Tibial artery (tissue), 4 donors: ENCODE results near the gene PTPRJ.
"Not testable (repeated sequence)": the region's sequence is repeated elsewhere in the genome, so short reads cannot be mapped to it uniquely, and the experiment has no call there.

Source experiments
- DNase-seq, 2 donors: peaks; one replicate each; pipeline ENCODE4 v3.0.0-alpha.2; 2019
- H3K27ac ChIP-seq, 2 donors: fragments of 200-600 bp; sonication (generic) in 1 of 2; 1 replicate in 1 of 2; 2 replicates in 1 of 2; pipeline ENCODE4 v1.5.1; 2018 to 2019; ENCODE audit warnings: mild to moderate bottlenecking in 1 of 2
- H3K27me3 ChIP-seq, 2 donors: fragments of 200-600 bp; sonication (generic) in 1 of 2; one replicate each; pipeline versions ENCODE4 v1.5.1 to v1.6.0; 2016 to 2019
- H3K36me3 ChIP-seq, 3 donors: fragments of 200-600 bp; sonication (generic) in 2 of 3; one replicate each; pipeline ENCODE4 v1.5.1; 2016 to 2019; ENCODE audit warnings: mild to moderate bottlenecking in 2 of 3
- H3K4me1 ChIP-seq, 4 donors: fragments of 200-600 bp; sonication (generic) in 2 of 4; 1 replicate in 3 of 4; 2 replicates in 1 of 4; pipeline ENCODE4 v1.5.1; 2016 to 2019
- H3K4me3 ChIP-seq, 2 donors: fragments of 200-600 bp; sonication (generic) in 1 of 2; 1 replicate in 1 of 2; 2 replicates in 1 of 2; pipeline ENCODE4 v1.5.1; 2018 to 2019; ENCODE audit warnings: mild to moderate bottlenecking in 2 of 2
- H3K9me3 ChIP-seq, 3 donors: fragments of 200-600 bp; sonication (generic) in 1 of 3; one replicate each; pipeline ENCODE4 v1.5.1; 2016 to 2019
- CTCF ChIP-seq, 2 experiments: fragments of 200-600 bp in 1 of 2; fragments of 450-650 bp in 1 of 2; IDR thresholded peaks; one replicate each; pipeline ENCODE4 v1.5.1; 2017 to 2019; ENCODE audit warnings: antibody characterized with exemption in 2 of 2, mild to moderate bottlenecking in 1 of 2, moderate library complexity in 1 of 2
- intact Hi-C: fragments of 100-400 bp; cut with DNase I; formaldehyde crosslinking; loops from one replicate; pipeline ENCODE4 v1.15.0; 2023; ENCODE audit warnings: low total_unique reads

PTPRJ gene

GRCh38 chr11:48018528-48019216, 38.3 kb downstream of the PTPRJ start:
- Histone ChIP-seq H3K9me3 (no peaks in the 10 kb centered on the region), H3K4me3 (no peak overlapping the region), H3K4me1 (peaks cover 0 to 2% (median 0%) of the 10 kb centered on the region in 4 donors), H3K27me3 (no peaks in the 10 kb centered on the region), H3K36me3 (no peaks in the 10 kb centered on the region), H3K27ac (no peak overlapping the region)
- no peak for TF ChIP-seq CTCF (IDR thresholded peaks at IDR 0.05)
- DNase-seq: no peak
- intact Hi-C loops: no loop called here

GRCh38 chr11:48019217-48019584, 38.8 kb downstream of the PTPRJ start:
- H3K27ac ChIP-seq: no peak overlapping the region

GRCh38 chr11:48019595-48019994, 39.2 kb downstream of the PTPRJ start:
- H3K4me1 ChIP-seq: no peaks in the 10 kb centered on the region
- intact Hi-C loops: no loop called here
- no peak overlapping the region for H3K4me3 ChIP-seq
- no peaks in the 10 kb centered on the region for H3K36me3 ChIP-seq
- no peaks in the 10 kb centered on the region for H3K27me3 ChIP-seq
- TF ChIP-seq CTCF (IDR thresholded peaks at IDR 0.05): no peak
- no peak overlapping the region for H3K27ac ChIP-seq
- no peak for DNase-seq
- H3K9me3 ChIP-seq: no peaks in the 10 kb centered on the region

More at GRCh38 chr11:48019217-48019584, 38.8 kb downstream of the PTPRJ start:
- Histone ChIP-seq H3K4me3 (no peak overlapping the region), H3K36me3 (no peaks in the 10 kb centered on the region), H3K27me3 (no peaks in the 10 kb centered on the region), H3K4me1 (no peaks in the 10 kb centered on the region), H3K9me3 (no peaks in the 10 kb centered on the region)
- TF ChIP-seq CTCF (IDR thresholded peaks at IDR 0.05): no peak
- DNase-seq: no peak
- intact Hi-C loops: no loop called here

GRCh38 chr11:48020092-48020755, 39.9 kb downstream of the PTPRJ start:
- Histone ChIP-seq H3K36me3 (no peaks in the 10 kb centered on the region), H3K27ac (no peak overlapping the region), H3K9me3 (no peaks in the 10 kb centered on the region), H3K4me1 (no peaks in the 10 kb centered on the region), H3K27me3 (no peaks in the 10 kb centered on the region), H3K4me3 (no peak overlapping the region)
- no peak for DNase-seq
- no peak for TF ChIP-seq CTCF (IDR thresholded peaks at IDR 0.05)
- intact Hi-C loops: no loop called here

- H3K4me1 ChIP-seq, H3K27me3 ChIP-seq, H3K27ac ChIP-seq, H3K4me3 ChIP-seq, H3K9me3 ChIP-seq, intact Hi-C loops, DNase-seq, H3K36me3 ChIP-seq: not testable (repeated sequence)
Observed at GRCh38 chr11:48021201-48021820, 41.0 kb downstream of the PTPRJ start.

- no peak overlapping the region for H3K27ac ChIP-seq
- no peak for TF ChIP-seq CTCF (IDR thresholded peaks at IDR 0.05)
- no peaks in the 10 kb centered on the region for H3K4me1 ChIP-seq
- no peak for DNase-seq
- H3K36me3 ChIP-seq: no peaks in the 10 kb centered on the region
- intact Hi-C loops: no loop called here
- H3K27me3 ChIP-seq: no peaks in the 10 kb centered on the region
- H3K4me3 ChIP-seq: no peak overlapping the region
- H3K9me3 ChIP-seq: no peaks in the 10 kb centered on the region
Observed at GRCh38 chr11:48022445-48022844, 42.1 kb downstream of the PTPRJ start.

GRCh38 chr11:48023608-48024007, 43.2 kb downstream of the PTPRJ start:
- DNase-seq, H3K9me3 ChIP-seq, H3K27ac ChIP-seq, intact Hi-C loops, H3K27me3 ChIP-seq, H3K36me3 ChIP-seq, H3K4me1 ChIP-seq, H3K4me3 ChIP-seq: not testable (repeated sequence)
